Liver (tissue), 9 donors: ENCODE data around the gene CIC. TPM values are rescaled to one million over a fixed set of nuclear protein-coding genes. Genes with fewer than 3 reads are reported as not detected.

Experiments used
- DNase-seq: peaks from one replicate; pipeline ENCODE4 v3.0.0-alpha.2; 2017; ENCODE audit warnings: low spot score
- H3K27ac ChIP-seq, 2 donors: one replicate each; pipeline ENCODE4 v1.7.0; 2013; ENCODE audit warnings: inconsistent platforms in 2 of 2, low read length in 2 of 2, control low read depth in 1 of 2, low read depth in 1 of 2, mild to moderate bottlenecking in 1 of 2
- H3K27me3 ChIP-seq, 4 donors: one replicate each; pipeline versions ENCODE4 v1.6.1 to v1.7.0; 2013; ENCODE audit warnings: low read length in 3 of 4, inconsistent platforms in 1 of 4, mild to moderate bottlenecking in 1 of 4, moderate library complexity in 1 of 4; ENCODE audit not compliant: control insufficient read depth in 4 of 4, insufficient read depth in 4 of 4
- H3K36me3 ChIP-seq, 4 donors: one replicate each; pipeline versions ENCODE4 v1.6.1 to v1.7.0; 2013; ENCODE audit warnings: low read length in 3 of 4, mild to moderate bottlenecking in 3 of 4, low read depth in 1 of 4, moderate library complexity in 1 of 4; ENCODE audit not compliant: control insufficient read depth in 4 of 4, insufficient read depth in 3 of 4
- H3K4me1 ChIP-seq, 4 donors: one replicate each; pipeline versions ENCODE4 v1.6.1 to v1.7.0; 2013; ENCODE audit warnings: low read length in 3 of 4, mild to moderate bottlenecking in 3 of 4, moderate library complexity in 1 of 4; ENCODE audit not compliant: control insufficient read depth in 4 of 4, insufficient read depth in 4 of 4
- H3K4me3 ChIP-seq, 3 donors: one replicate each; pipeline versions ENCODE4 v1.6.1 to v1.7.0; 2013; ENCODE audit warnings: low read length in 3 of 3, control low read depth in 1 of 3, low read depth in 1 of 3, mild to moderate bottlenecking in 1 of 3
- H3K9ac ChIP-seq, 2 donors: one replicate each; pipeline ENCODE4 v1.7.0; 2013; ENCODE audit warnings: low read length in 2 of 2, mild to moderate bottlenecking in 2 of 2, moderate library complexity in 2 of 2, control low read depth in 1 of 2, low read depth in 1 of 2
- H3K9me3 ChIP-seq, 4 donors: one replicate each; pipeline versions ENCODE4 v1.6.1 to v1.7.0; 2013; ENCODE audit warnings: low read length in 3 of 4; ENCODE audit not compliant: control insufficient read depth in 4 of 4
- FOXA1 ChIP-seq: IDR thresholded peaks from 2 replicates; pipeline ENCODE4 v1.6.1; 2016; ENCODE audit warnings: antibody characterized with exemption
- FOXA2 ChIP-seq: IDR thresholded peaks from 2 replicates; pipeline ENCODE4 v1.6.1; 2016; ENCODE audit warnings: antibody characterized with exemption
- HNF4A ChIP-seq, 2 donors: conservative IDR thresholded peaks; 2 replicates each; pipeline ENCODE4 v1.6.1; 2016; ENCODE audit warnings: antibody characterized with exemption in 2 of 2, mild to moderate bottlenecking in 2 of 2
- MAX ChIP-seq: IDR thresholded peaks from 2 replicates; pipeline ENCODE4 v1.6.1; 2016; ENCODE audit warnings: antibody characterized with exemption
- RAD21 ChIP-seq, 2 donors: IDR thresholded peaks; 2 replicates each; pipeline ENCODE4 v1.6.1; 2016; ENCODE audit warnings: antibody characterized with exemption in 2 of 2, mild to moderate bottlenecking in 2 of 2
- RXRA ChIP-seq, 2 donors: IDR thresholded peaks; 2 replicates each; pipeline ENCODE4 v1.6.1; 2017 to 2018; ENCODE audit warnings: antibody characterized with exemption in 2 of 2, mild to moderate bottlenecking in 1 of 2
- YY1 ChIP-seq: IDR thresholded peaks from 2 replicates; pipeline ENCODE4 v1.6.1; 2016; ENCODE audit warnings: antibody characterized with exemption, mild to moderate bottlenecking
- ZBTB33 ChIP-seq: IDR thresholded peaks from 2 replicates; pipeline ENCODE4 v1.6.1; 2016; ENCODE audit warnings: antibody characterized with exemption
- WGBS: extraction: QIAGEN DNeasy Blood & Tissue Kit; methylation state at CpG from one replicate; pipeline ENCODE4 v1.1.7; 2013; 5-methylcytosine and 5-hydroxymethylcytosine counted together
- polyA plus RNA-seq, 2 donors: library from polyadenylated mRNA; stranded (reverse) in 1 of 2; unstranded in 1 of 2; fragments of 200-250 nt in 1 of 2; fragments of >200 nt in 1 of 2; fragmentation: Nextera tagmentation in 1 of 2; extraction: Ambion mirVana in 1 of 2; gene quantifications; one replicate each; pipeline versions ENCODE4 v1.2.1 to v1.2.3, GENCODE V29; 2013 to 2015
- total RNA-seq, 2 donors: library from RNA; depleted of rRNA; stranded (reverse); fragments of >200 nt; gene quantifications; one replicate each; pipeline ENCODE4 v1.2.3, GENCODE V29; 2014
- TF ChIP-seq, protein P1 (sequence below): fragments of 150-350 bp; IDR thresholded peaks from 2 replicates; pipeline ENCODE4 v1.5.1; 2017; ENCODE audit warnings: improper control_type of control experiment, low read depth, low read length; ENCODE audit not compliant: missing input control
- TF ChIP-seq, protein P2 (sequence below): IDR thresholded peaks from 2 replicates; pipeline ENCODE4 v1.6.1; 2016; ENCODE audit warnings: antibody characterized with exemption, mild to moderate bottlenecking
- donor health status: healthy.
- donor health status: healthy.
- donor health status: healthy.
- donor health status: healthy.
- donor health status: healthy.

Gene CIC
- total and polyA plus RNA-seq, 4 donors, result 5.6 to 21.3 (median 17.2) TPM

GRCh38 chr19:42290136-42290522 is 21.1 kb downstream of the CIC start:
- Histone ChIP-seq H3K9me3 (no peaks in the 10 kb centered on the region), H3K4me3 (no peak overlapping the region), H3K27me3 (no peaks in the 10 kb centered on the region), H3K4me1 (peaks cover 4 to 13% (median 12%) of the 10 kb centered on the region in 4 donors), H3K36me3 (peaks cover 28 to 80% (median 44%) of the 10 kb centered on the region in 4 donors), H3K27ac (no peak overlapping the region), H3K9ac (no peak overlapping the region)
- TF ChIP-seq, protein P1, sequence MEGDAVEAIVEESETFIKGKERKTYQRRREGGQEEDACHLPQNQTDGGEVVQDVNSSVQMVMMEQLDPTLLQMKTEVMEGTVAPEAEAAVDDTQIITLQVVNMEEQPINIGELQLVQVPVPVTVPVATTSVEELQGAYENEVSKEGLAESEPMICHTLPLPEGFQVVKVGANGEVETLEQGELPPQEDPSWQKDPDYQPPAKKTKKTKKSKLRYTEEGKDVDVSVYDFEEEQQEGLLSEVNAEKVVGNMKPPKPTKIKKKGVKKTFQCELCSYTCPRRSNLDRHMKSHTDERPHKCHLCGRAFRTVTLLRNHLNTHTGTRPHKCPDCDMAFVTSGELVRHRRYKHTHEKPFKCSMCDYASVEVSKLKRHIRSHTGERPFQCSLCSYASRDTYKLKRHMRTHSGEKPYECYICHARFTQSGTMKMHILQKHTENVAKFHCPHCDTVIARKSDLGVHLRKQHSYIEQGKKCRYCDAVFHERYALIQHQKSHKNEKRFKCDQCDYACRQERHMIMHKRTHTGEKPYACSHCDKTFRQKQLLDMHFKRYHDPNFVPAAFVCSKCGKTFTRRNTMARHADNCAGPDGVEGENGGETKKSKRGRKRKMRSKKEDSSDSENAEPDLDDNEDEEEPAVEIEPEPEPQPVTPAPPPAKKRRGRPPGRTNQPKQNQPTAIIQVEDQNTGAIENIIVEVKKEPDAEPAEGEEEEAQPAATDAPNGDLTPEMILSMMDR, result no peak
- TF ChIP-seq, protein P2, sequence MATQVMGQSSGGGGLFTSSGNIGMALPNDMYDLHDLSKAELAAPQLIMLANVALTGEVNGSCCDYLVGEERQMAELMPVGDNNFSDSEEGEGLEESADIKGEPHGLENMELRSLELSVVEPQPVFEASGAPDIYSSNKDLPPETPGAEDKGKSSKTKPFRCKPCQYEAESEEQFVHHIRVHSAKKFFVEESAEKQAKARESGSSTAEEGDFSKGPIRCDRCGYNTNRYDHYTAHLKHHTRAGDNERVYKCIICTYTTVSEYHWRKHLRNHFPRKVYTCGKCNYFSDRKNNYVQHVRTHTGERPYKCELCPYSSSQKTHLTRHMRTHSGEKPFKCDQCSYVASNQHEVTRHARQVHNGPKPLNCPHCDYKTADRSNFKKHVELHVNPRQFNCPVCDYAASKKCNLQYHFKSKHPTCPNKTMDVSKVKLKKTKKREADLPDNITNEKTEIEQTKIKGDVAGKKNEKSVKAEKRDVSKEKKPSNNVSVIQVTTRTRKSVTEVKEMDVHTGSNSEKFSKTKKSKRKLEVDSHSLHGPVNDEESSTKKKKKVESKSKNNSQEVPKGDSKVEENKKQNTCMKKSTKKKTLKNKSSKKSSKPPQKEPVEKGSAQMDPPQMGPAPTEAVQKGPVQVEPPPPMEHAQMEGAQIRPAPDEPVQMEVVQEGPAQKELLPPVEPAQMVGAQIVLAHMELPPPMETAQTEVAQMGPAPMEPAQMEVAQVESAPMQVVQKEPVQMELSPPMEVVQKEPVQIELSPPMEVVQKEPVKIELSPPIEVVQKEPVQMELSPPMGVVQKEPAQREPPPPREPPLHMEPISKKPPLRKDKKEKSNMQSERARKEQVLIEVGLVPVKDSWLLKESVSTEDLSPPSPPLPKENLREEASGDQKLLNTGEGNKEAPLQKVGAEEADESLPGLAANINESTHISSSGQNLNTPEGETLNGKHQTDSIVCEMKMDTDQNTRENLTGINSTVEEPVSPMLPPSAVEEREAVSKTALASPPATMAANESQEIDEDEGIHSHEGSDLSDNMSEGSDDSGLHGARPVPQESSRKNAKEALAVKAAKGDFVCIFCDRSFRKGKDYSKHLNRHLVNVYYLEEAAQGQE, result no peak
- no peak for TF ChIP-seq YY1
- no peak for TF ChIP-seq FOXA2
- WGBS, result 91% methylated on average over 13 of the region's 13 CpGs
- DNase-seq, result no peak

- WGBS, result 92% methylated on average over 31 of the region's 31 CpGs
- no peaks in the 10 kb centered on the region for H3K9me3 ChIP-seq
- peaks cover 2 to 6% (median 5%) of the 10 kb centered on the region in 4 donors for H3K4me1 ChIP-seq
- H3K9ac ChIP-seq, result no peak overlapping the region
- no peaks in the 10 kb centered on the region for H3K27me3 ChIP-seq
- TF ChIP-seq YY1, result no peak
- peak in 1 of 2 donors; percentile 44 for TF ChIP-seq RAD21 (IDR thresholded peaks at IDR 0.05)
- TF ChIP-seq, protein P1, result peak; percentile 25
- no peak overlapping the region for H3K27ac ChIP-seq
- H3K36me3 ChIP-seq, result peaks cover 28 to 80% (median 44%) of the 10 kb centered on the region in 4 donors
- H3K4me3 ChIP-seq, result no peak overlapping the region
- no peak for DNase-seq
These were observed 21.7 kb downstream of the CIC start for GRCh38 chr19:42290523-42291434.

- no peaks in the 10 kb centered on the region for H3K27me3 ChIP-seq
- WGBS, result 76% methylated on average over 9 of the region's 9 CpGs
- no peaks in the 10 kb centered on the region for H3K9me3 ChIP-seq
- TF ChIP-seq HNF4A (conservative IDR thresholded peaks at IDR 0.05), result no peak
- no peak for TF ChIP-seq ZBTB33
- no peak for TF ChIP-seq MAX
- TF ChIP-seq, protein P1, result no peak
- no peak for TF ChIP-seq FOXA1
- no peak for TF ChIP-seq RXRA (IDR thresholded peaks at IDR 0.05)
- DNase-seq, result no peak
- H3K4me1 ChIP-seq, result peaks cover 0 to under 1% (median 0%) of the 10 kb centered on the region in 4 donors
- H3K4me3 ChIP-seq, result no peak overlapping the region
- H3K36me3 ChIP-seq, result peaks cover 28 to 80% (median 44%) of the 10 kb centered on the region in 4 donors
- H3K9ac ChIP-seq, result no peak overlapping the region
- H3K27ac ChIP-seq, result no peak overlapping the region
These were observed 22.4 kb downstream of the CIC start for GRCh38 chr19:42291435-42291810.
